22Rv1 (cell line): ENCODE results near the gene AFDN.

ENCODE experiments used
- H3K27ac ChIP-seq: fragments of 450-650 bp; 2 replicates; pipeline ENCODE4 v1.5.1; 2017
- ZFX ChIP-seq: fragments of 450-650 bp; IDR thresholded peaks from 2 replicates; pipeline ENCODE4 v1.6.1; 2017; ENCODE audit warnings: antibody characterized with exemption, borderline replicate concordance
- TF ChIP-seq, protein P1 (sequence below): fragments of 450-650 bp; IDR thresholded peaks from 2 replicates; pipeline ENCODE4 v1.5.1; 2017; ENCODE audit warnings: mild to moderate bottlenecking

AFDN gene, protein sequence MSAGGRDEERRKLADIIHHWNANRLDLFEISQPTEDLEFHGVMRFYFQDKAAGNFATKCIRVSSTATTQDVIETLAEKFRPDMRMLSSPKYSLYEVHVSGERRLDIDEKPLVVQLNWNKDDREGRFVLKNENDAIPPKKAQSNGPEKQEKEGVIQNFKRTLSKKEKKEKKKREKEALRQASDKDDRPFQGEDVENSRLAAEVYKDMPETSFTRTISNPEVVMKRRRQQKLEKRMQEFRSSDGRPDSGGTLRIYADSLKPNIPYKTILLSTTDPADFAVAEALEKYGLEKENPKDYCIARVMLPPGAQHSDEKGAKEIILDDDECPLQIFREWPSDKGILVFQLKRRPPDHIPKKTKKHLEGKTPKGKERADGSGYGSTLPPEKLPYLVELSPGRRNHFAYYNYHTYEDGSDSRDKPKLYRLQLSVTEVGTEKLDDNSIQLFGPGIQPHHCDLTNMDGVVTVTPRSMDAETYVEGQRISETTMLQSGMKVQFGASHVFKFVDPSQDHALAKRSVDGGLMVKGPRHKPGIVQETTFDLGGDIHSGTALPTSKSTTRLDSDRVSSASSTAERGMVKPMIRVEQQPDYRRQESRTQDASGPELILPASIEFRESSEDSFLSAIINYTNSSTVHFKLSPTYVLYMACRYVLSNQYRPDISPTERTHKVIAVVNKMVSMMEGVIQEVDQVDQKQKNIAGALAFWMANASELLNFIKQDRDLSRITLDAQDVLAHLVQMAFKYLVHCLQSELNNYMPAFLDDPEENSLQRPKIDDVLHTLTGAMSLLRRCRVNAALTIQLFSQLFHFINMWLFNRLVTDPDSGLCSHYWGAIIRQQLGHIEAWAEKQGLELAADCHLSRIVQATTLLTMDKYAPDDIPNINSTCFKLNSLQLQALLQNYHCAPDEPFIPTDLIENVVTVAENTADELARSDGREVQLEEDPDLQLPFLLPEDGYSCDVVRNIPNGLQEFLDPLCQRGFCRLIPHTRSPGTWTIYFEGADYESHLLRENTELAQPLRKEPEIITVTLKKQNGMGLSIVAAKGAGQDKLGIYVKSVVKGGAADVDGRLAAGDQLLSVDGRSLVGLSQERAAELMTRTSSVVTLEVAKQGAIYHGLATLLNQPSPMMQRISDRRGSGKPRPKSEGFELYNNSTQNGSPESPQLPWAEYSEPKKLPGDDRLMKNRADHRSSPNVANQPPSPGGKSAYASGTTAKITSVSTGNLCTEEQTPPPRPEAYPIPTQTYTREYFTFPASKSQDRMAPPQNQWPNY (N-terminal part only)

DNA sequence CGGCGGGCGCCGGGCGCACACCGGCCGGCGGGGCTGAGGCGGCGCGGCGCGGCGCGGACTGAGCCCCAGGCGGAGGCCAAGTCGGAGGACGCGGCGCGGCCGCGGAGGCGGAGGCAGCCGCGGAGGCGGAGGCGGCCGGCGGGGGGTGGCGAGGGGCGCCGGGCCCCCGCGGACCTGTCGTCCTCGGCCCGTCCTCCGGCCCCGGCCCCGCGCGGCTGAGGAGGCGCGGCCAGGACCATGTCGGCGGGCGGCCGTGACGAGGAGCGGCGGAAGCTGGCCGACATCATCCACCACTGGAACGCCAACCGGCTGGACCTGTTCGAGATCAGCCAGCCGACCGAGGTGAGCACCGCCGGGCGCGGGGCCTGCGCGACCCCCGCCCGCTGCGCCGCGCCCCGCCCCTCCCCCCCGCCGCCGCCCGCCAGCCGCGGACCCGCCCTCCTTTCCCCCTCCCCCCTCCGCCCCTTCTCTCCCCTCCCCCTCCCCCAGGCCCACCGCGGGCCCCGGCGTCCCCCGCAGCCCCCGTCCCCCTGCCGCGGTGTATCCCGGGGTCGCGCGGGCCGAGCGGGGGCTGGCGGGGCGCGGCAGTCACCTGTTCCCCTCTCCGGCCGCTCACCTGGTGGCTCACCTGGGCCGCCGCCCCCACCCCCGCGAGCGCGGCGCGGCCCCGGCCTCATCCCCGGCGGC is at the start of gene AFDN:
Gene AFDN (plus strand): TSS at position 16 of the 687 bp plus-strand sequence. CDS start 222 bp downstream, at position 238.
- TF ChIP-seq, protein P1, sequence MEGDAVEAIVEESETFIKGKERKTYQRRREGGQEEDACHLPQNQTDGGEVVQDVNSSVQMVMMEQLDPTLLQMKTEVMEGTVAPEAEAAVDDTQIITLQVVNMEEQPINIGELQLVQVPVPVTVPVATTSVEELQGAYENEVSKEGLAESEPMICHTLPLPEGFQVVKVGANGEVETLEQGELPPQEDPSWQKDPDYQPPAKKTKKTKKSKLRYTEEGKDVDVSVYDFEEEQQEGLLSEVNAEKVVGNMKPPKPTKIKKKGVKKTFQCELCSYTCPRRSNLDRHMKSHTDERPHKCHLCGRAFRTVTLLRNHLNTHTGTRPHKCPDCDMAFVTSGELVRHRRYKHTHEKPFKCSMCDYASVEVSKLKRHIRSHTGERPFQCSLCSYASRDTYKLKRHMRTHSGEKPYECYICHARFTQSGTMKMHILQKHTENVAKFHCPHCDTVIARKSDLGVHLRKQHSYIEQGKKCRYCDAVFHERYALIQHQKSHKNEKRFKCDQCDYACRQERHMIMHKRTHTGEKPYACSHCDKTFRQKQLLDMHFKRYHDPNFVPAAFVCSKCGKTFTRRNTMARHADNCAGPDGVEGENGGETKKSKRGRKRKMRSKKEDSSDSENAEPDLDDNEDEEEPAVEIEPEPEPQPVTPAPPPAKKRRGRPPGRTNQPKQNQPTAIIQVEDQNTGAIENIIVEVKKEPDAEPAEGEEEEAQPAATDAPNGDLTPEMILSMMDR: no peak
- no peak for TF ChIP-seq ZFX
- H3K27ac ChIP-seq: peak within 1 kb of the TSS; percentile 79

DNA sequence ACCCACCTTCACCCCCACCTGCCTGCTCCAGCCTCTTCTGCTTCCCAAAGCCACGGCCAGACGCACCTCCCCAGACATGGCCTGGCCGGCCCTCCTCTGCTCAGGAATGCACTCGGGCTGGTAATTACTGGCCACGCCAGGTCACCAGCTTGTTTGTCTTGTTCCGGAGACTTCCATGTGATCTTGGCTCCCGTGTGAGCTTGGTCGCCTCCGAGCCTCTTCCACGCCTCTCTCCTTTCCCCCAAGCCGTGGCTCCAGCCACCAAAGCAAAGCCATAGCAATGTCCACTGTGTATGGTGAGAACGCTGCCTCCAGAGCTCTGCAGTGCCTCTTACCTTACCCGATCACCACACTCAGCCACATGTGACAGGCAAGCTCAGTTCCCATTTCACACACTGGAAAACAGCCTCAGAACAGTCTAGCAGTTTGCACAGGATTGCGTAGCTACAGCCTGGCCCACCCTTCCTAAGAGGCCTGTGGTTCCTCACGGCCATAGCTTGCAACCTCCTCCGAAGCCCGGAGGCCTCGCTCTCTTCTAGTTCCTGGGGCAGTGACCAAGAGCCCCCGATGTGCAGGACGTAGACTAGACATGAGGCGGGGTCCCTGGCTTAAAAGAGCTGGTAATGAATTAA is 48.1 kb upstream of the AFDN start:
- no peak for TF ChIP-seq ZFX
- TF ChIP-seq, protein P1: no peak
- H3K27ac ChIP-seq: no peak overlapping the region

DNA sequence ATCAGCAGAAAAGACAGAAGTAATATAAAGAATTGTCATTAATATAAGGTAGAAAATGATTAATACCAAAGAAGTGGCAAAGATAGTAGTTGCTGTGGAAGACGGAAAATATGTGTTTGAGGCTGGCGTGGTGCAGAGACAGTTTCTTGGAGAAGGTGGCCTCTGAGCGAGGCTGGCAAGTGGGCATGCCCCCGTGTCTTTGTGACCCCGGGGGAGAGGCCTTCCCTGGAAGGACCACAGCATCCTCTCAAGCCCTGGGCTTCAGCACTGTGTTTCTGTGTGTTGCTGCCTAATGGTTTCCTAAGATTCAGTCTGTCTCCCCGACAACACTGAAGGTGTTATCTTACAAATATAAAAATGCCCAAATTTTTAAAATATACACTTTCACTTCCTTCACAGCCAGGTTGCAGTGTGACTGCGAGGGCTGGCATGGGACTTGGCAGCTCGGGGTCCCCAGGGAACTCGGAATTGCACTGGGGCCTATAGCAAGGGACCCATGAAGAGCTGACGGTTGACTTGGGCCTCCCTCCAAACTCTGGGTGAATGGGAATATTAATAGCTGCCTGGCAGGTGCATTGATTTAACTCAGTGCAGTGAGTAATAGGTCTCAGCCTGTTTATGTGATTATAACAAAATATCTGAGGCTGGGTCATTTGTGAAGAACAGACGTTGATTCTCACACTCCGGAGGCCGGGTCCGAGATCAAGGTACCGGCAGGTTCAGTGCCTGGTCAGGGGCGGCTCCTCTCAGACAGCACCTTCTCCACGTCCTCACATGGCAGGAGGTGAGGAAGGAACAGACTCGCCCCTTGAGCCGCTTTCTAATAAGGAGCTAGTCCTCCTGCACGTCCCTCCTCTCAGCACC is 47.4 kb upstream of the AFDN start:
- H3K27ac ChIP-seq: no peak overlapping the region
- no peak for TF ChIP-seq ZFX
- TF ChIP-seq, protein P1: no peak

DNA sequence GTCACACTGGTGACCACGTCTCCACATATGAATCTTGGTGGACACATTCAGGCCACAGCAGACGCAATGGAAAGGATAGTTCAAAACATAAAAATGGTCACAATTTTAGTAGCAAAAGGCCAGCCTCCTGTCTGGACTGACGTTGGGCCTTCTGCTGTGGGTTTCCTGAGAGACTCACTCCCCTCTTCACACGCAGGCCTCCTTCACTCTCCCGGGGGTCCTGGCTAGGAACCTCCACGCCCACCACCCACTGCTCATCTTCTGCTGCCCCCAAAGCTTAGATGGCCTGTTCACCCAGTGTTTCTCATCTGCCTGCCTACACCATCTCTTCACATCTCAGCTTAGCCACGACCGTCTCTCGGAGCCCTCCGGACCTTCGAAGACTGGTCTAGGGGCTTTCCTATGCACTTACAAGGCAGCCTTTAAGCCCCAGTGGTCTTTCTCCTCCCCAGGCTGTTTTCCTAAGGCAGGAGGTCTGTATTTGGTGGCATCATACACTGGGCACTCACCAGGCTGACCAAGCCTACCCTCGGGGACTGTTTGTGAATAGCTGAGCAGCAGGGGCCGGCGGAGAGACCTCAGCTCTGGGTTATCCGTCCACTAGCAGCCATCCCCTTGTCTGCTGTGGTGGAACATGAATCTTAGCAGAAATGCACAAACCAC is 46.6 kb upstream of the AFDN start:
- H3K27ac ChIP-seq: no peak overlapping the region
- no peak for TF ChIP-seq ZFX
- TF ChIP-seq, protein P1: no peak

DNA sequence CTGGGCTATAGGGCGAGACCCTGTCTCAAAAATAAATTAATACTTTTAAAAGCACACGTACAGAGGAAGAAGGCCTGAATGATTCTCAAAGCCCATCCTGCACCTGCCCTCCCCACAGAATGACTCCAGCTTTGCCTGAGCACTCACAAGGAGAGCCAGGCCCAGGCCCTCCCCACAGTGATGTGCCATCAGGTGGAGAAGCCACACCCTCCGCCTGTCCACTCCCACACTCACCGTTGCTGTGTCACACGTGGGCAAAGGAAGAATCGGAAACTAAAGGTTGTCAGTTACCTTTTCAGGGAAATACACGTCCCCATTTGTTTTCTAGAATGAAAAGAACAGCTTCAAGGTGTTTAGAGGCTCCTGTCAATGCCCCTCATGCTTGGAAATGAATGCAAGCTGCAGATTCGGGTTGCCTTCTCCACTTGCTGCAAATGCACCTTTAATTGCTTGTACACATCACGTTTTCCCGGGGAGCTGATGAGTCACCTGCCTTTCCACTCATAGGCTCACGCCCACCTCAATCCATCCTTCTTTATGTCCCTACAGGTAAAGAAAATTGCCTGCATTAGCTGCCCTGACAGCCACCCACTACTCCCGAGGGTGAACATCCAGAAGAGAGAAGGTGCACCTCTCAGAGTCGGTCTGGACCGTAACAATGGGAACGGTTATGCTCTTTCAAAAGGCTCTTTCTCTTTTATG is 45.5 kb upstream of the AFDN start:
- H3K27ac ChIP-seq: no peak overlapping the region
- TF ChIP-seq ZFX: no peak
- TF ChIP-seq, protein P1: no peak
